Urothelium cell line (cell line): ENCODE results near the gene OTULIN.

Experiments used
- DNase-seq: peaks from one replicate; pipeline ENCODE4 v3.0.0; 2011; ENCODE audit warnings: low spot score, mixed read lengths
- FAIRE-seq: peaks from 2 replicates; lab custom pipeline; 2011; peaks lifted over from hg19 to GRCh38; lab: Jason Lieb, UNC

The OTULIN gene

GRCh38 chr5:14695152-14695551 is 30.6 kb downstream of the OTULIN start:
- DNase-seq (no peak), FAIRE-seq (no peak)

- FAIRE-seq (no peak), DNase-seq (no peak)
Observed at GRCh38 chr5:14696057-14696456, 31.5 kb downstream of the OTULIN start.

GRCh38 chr5:14696851-14697250 is 32.3 kb downstream of the OTULIN start:
- FAIRE-seq, result no peak
- no peak for DNase-seq

- DNase-seq (no peak), FAIRE-seq (no peak)
Observed at GRCh38 chr5:14698495-14698894, 34.0 kb downstream of the OTULIN start.

- DNase-seq, result no peak
- no peak for FAIRE-seq
Observed at GRCh38 chr5:14699159-14699558, 34.6 kb downstream of the OTULIN start.

GRCh38 chr5:14699807-14700400 is 35.4 kb downstream of the OTULIN start:
- no peak for DNase-seq
- no peak for FAIRE-seq

GRCh38 chr5:14700478-14701436 is 36.2 kb downstream of the OTULIN start:
- FAIRE-seq, result no peak
- no peak for DNase-seq

- no peak for FAIRE-seq
- no peak for DNase-seq
Observed at GRCh38 chr5:14701556-14701955, 37.0 kb downstream of the OTULIN start.

- FAIRE-seq, result no peak
Observed at GRCh38 chr5:14702238-14702839, 37.8 kb downstream of the OTULIN start.

GRCh38 chr5:14705556-14705955 is 41.0 kb downstream of the OTULIN start:
- DNase-seq, result no peak
- FAIRE-seq, result no peak

More at GRCh38 chr5:14702238-14702839, 37.8 kb downstream of the OTULIN start:
- no peak for DNase-seq

GRCh38 chr5:14706615-14707021 is 42.1 kb downstream of the OTULIN start:
- FAIRE-seq, result no peak
- no peak for DNase-seq

GRCh38 chr5:14707811-14708390 is 43.4 kb downstream of the OTULIN start:
- no peak for DNase-seq
- FAIRE-seq, result no peak

- FAIRE-seq (no peak), DNase-seq (no peak)
Observed at GRCh38 chr5:14708551-14708950, 44.0 kb downstream of the OTULIN start.

GRCh38 chr5:14710313-14710994 is 45.9 kb downstream of the OTULIN start:
- FAIRE-seq, result no peak

GRCh38 chr5:14712131-14712530 is 47.6 kb downstream of the OTULIN start:
- no peak for DNase-seq
- FAIRE-seq, result no peak

More at GRCh38 chr5:14710313-14710994, 45.9 kb downstream of the OTULIN start:
- no peak for DNase-seq

- no peak for FAIRE-seq
- DNase-seq, result no peak
Observed at GRCh38 chr5:14712666-14713065, 48.1 kb downstream of the OTULIN start.

GRCh38 chr5:14713476-14714390 is 49.2 kb downstream of the OTULIN start:
- no peak for DNase-seq
- FAIRE-seq, result no peak

GRCh38 chr5:14714706-14715105 is 50.2 kb downstream of the OTULIN start:
- no peak for DNase-seq
- no peak for FAIRE-seq

- DNase-seq (no peak), FAIRE-seq (no peak)
Observed at GRCh38 chr5:14715481-14715880, 51.0 kb downstream of the OTULIN start.
